GM19328 (cell line): ENCODE data around the gene ARHGEF6.
"Not testable (repeated sequence)": the region's sequence is repeated elsewhere in the genome, so short reads cannot be mapped to it uniquely, and the experiment has no call there.

Source experiments
- ATAC-seq: cut with Tn5 transposase; IDR thresholded peaks from one replicate; pipeline ENCODE4 v1.9.1; 2021; ENCODE audit warnings: mild to moderate bottlenecking, moderate library complexity; ENCODE audit not compliant: unreplicated experiment

ARHGEF6 gene, protein sequence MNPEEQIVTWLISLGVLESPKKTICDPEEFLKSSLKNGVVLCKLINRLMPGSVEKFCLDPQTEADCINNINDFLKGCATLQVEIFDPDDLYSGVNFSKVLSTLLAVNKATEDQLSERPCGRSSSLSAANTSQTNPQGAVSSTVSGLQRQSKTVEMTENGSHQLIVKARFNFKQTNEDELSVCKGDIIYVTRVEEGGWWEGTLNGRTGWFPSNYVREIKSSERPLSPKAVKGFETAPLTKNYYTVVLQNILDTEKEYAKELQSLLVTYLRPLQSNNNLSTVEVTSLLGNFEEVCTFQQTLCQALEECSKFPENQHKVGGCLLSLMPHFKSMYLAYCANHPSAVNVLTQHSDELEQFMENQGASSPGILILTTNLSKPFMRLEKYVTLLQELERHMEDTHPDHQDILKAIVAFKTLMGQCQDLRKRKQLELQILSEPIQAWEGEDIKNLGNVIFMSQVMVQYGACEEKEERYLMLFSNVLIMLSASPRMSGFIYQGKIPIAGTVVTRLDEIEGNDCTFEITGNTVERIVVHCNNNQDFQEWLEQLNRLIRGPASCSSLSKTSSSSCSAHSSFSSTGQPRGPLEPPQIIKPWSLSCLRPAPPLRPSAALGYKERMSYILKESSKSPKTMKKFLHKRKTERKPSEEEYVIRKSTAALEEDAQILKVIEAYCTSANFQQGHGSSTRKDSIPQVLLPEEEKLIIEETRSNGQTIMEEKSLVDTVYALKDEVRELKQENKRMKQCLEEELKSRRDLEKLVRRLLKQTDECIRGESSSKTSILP

DNA sequence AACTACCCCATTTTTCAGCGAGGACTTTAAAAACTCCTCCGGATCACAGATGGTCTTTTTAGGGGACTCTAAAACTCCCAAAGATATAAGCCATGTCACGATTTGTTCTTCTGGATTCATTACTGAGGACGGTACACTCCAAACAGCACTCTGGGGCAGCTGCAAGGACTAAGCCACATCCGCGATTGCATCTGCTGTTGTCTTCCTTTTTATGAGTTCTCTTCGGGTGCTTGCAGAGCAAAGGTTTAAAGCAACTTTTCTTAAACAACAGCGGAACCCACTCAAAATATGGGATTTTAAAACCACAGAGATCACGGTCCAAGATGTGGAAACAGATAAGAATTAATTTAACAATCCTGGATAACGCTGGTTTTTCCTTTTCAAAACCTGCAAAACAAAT lies at the start of gene ARHGEF6:
TSS of gene ARHGEF6 (minus strand) at position 170 of the 400 bp plus-strand sequence. CDS start at position 120, 50 bp downstream.
- ATAC-seq = no peak

DNA sequence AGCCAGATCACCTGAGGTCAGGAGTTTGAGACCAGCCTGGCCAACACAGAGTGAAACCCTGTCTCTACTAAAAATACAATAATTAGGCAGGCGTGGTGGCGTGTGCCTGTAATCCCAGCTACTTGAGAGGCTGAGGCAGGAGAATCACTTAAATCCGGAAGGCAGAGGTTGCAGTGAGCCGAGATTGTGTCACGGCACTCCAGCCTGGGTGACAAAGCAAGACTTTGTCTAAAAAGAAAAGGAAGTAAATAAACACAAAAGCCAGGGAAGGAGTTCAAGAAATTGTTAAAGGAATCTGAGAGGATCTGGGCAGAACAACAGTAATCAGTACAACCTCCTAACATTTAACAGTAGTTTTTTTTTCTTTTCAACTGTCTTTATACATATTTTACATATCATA lies 48.7 kb upstream of the ARHGEF6 start:
- no peak for ATAC-seq

DNA sequence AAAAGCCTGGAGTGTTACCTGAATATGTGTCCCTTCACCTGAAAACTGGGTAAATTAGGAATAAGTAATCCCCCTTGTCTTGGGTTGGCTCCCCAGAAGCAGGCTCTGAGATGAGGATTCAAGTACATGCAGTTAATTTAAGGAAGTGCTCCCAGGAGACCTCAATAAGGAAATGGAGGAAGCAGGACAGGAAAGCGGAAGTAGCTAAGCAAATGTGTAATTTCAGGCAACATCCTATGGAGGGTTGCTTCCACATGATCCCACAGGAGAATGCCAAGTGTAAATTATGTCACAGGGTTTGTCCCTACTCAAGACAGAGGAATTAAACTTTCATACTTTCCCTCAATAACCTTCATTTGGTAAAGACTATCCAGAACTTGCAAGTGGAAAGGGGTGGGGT lies 48.1 kb upstream of the ARHGEF6 start:
- no peak for ATAC-seq

DNA sequence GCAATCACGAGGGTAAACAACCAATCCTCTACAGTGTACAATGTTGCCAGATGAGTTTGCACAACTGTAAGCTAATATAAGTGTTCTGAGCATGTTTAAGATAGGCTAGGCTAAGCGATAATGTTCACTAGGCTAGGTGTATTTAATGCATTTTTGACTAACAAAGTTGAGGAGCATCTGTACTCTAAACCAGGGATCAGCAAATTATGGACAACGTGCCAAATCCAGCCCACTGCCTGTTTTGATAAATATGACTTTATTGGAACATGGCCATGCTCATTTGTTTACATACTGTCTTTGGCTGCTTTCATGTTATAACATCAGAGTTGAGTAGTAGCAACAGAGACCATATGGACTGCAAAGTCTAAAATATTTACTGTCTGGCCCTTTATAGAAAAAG lies 46.3 kb upstream of the ARHGEF6 start:
- ATAC-seq = no peak

DNA sequence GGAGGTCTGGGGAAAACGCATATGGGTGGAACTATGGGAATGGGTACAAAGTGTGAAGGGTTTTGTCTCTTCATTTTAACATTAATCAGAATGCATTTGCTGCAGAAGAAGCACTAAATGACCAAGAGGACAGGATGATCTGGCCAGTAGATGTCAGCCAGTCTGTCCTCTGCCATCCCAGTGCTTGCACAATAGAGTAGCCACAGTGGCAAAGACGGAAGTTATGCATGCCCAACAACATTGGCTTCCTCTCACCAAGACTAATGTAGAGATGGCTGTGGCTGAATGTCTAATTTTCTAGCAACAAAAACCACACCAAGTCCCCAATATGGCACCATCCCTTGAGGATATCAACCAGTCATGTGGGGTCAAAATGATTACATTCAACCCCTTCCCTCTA lies 45.0 kb upstream of the ARHGEF6 start:
- ATAC-seq = no peak

DNA sequence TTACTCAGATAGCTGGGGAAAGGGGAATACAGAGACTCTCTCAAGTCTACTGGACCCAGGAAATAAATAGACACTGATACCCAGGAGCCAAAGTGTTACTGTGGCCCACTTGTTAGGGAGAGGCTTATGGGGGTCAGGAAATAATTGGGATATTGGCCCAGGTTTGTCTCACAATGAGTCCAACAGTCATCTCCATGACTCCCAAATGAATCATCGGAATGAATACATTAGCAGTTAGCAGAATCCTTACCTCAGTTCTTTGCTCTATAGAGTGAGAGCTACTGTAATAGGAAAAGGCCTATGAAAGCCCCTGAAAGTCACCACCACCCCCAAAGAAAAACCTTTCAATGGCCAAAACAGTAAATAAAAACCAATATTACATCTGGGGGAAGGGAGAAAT lies 42.4 kb upstream of the ARHGEF6 start:
- ATAC-seq = no peak

DNA sequence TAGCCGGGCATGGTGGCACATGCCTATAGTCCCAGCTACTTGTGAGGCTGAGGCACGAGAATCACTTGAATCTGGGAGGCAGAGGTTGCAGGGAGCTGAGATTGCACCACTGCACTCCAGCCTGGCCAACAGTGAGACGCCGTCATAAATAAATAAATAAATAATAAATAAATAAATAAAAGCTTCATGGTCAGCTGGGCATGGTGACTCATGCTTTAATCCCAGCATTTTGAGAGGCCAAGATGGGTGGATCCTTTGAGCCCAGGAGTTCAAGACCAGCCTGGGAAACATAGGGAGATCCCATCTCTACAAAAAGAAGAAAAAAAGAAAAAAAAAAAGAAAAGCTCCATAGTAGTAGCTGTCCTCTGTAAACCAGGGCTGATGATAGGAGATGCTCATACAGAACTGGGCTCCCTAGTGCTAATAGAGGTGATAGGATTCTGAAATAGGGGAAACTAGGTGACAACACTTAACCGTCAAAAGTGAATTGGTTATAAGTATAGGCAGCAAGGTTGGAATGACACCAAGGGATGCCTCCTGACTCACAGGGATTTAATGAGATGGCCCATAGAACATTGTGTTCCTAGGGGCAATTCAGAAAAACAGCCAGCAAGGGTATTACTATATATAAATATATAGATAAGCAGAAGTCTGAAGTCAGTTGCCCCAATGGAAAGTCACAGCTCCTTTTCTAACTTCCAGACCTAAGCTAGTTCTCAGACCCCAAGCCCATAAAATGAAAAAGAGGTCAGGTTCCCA lies 41.8 kb upstream of the ARHGEF6 start:
- ATAC-seq = no peak

DNA sequence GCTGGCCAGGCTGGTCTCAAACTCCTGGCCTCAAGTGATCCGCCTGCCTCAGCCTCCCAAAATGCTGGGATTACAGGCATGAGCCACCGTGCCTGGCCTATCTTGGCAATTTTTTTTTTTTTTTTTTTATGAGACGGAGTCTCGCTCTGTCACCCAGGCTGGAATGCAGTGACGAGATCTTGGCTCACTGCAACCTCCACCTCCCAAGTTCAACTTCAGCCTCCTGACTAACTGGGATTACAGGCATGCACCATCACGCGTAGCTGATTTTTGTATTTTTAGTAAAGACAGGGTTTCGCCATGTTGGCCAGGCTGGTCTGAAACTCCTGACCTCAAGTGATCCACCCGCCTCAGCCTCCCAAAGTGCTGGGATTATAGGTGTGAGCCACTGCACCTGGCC lies 39.0 kb upstream of the ARHGEF6 start:
- not testable (repeated sequence) for ATAC-seq

DNA sequence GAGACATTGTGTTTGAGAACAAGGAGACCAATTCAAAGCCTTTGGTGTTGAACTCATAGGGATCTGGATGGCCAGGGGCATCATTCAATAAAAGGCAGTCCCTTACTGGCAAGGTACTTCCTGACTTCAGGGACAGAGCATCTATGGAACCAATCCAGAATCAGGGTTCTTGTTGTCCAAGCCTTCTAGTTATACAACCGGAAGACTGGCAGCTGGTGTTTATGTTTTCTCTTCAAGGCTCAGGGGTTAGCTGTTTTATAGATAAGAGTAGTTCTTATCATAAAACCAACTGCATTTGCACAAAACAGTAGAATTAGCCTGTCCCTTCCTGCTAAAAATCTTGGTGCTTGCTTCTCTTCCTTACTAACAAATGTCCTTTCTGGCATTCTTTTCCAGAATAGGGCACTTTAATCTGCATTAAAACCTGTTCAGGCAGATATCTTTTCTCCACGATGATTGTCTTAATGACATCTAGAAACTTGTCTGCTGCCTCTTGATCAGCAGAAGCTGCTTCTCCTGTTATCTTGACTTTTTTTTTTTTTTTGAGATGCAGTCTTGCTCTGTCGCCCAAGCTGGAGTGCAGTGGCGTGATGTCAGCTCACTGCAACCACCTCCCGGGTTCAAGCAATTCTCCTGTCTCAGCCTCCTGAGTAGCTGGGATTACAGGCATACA lies 38.4 kb upstream of the ARHGEF6 start:
- ATAC-seq = no peak

DNA sequence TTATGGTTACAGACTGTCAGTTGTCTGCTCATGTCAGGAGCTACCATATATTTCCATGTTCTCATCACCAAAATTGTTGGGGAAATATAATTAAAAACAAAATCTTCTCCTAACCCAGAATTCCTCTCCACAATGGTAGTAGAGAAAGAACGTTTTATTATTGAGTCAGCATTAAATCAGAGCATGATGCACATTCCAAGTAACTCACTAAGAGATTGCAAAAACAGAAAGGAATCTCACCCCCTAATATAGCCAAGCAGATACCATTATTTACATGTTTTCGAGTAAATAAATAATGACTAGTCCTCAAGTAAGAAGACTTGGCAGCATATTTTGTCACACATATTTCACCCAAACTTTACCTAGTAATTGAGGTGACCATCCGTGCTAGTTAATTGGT lies 36.2 kb upstream of the ARHGEF6 start:
- no peak for ATAC-seq

DNA sequence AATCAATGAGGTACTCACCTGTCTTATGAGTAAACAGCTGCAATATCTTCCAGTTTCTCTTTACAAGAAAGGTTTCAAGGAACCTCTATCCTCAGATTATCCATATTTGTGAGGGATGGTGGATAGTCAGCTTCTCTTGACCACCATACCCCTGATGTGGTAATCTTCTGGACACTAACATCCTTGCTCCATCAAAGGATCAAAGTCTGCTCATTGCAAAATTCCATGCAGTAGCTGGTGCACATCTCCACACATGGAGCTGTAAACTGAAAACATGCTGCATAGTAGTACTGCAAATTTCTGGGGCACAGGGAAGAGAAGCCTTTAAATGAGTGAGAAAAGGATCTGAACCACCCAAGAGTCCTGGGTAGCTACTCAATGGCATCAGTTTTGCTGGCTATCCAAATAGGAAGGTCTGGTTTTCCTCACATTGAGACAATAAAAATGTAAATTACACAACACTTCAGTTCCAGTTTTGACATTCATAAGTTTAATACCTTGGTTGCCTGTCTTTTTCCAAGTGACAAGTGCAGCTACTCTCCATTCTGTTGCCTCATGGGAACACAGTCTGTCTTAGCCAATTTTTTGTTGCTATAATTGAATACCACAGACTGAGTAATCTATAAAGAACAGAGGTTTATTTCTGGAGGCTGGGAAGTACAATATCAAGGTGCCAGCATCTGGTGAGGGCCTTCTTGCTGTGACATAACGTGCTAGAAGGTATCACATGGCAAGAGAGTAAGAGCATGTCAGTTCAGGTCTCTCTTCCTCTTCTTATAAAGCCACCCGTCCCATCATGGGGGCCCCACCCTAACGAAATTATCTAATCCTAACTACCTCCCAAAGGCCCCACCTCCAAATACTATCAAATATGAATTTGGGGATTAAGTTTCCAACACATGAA lies 34.4 kb upstream of the ARHGEF6 start:
- ATAC-seq = no peak

DNA sequence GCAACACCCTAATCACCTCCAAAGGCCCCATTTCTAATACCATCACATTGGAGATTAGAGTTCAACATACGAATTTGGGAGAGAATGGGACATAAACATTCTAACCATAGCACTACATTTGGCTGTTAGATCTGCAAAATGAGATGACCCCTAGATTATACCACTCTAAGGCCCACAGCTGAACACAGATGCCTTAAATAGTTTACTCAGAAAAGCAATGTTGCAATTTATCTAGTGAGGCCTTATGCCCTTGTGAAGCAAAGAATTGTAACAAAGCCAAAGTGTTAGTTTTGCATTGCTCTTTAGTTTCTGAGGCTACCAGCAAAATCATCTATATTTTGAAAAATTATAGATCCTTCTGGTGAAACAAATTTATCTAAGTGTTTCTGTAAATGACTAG lies 31.6 kb upstream of the ARHGEF6 start:
- no peak for ATAC-seq

DNA sequence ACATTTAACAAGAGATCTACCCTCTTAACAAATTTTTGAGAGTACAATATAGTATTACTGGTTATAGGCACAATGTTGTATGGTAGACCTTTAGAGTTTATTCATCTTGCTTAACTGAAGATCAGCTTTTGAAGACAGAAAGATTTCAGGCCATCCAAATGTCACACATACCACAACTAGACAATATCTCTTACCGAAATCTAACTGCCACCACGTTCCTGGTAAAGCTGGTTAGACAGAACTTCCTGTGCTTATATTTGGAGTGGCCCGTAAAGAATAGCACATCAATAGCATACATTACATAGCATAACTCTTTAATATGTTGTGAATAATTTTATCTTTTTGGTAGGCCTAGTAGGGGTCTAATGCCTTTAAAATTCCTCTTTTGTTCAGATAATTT lies 29.8 kb upstream of the ARHGEF6 start:
- ATAC-seq = no peak

DNA sequence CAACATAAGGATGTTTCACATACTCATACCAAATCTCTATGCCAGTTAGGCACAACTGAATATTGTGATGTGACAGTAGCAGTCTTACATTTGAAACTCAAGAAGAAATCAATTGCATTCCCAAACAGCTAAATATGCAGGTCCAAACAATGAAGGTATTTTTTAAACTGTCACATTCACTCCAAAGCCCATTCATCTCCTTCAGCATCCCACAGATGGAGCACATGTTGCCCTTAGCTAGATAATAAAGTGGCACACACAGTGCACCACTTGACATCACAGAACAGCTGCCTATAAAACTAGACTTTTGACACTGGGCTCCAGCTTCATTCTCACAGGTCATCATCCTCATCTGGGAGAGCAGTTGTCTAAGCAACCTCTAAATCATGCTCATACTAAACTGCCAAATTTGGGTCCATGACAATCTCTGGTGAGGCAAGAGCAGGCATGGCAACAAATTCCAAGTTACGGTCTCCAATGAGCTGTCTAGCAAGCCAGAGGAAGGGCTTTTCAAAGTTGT lies 26.2 kb upstream of the ARHGEF6 start:
- ATAC-seq = no peak

DNA sequence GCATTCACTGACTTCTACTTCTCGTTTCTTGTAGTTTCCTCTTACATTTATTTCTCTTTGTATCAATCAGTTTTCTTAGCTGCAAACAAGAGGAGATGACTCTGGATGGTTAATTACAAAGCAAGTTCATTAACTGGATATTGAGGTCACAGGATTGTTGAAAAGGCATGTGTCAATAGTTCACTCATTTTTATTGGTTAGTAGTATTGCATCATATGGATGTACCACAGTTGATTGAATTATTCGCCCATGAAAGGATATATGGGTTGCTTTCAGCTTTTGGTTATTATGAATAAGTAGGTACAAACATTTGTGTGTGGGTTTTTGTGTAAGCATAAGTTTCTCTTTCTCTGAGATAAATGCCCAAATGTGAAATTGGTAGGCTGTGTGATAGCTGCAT lies 21.8 kb upstream of the ARHGEF6 start:
- no peak for ATAC-seq

DNA sequence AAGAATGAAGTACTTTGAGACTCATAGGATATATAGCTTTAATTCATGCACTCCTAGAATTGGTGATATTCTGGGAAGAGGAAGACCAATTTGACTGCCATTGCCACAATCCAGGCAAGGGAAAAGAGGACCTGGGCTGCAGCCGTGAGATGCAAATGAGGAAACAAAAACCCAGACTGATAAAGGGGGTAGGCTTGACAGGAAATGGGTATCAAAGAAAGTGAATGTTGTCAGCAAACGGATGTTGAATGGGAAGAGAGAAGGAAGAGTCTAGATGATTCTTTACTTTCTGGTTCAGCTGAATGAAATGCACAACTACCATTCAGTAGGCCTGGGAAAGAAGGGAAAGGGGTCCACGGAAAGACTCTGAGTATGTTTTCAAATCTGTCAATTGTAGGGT lies 17.1 kb upstream of the ARHGEF6 start:
- no peak for ATAC-seq

DNA sequence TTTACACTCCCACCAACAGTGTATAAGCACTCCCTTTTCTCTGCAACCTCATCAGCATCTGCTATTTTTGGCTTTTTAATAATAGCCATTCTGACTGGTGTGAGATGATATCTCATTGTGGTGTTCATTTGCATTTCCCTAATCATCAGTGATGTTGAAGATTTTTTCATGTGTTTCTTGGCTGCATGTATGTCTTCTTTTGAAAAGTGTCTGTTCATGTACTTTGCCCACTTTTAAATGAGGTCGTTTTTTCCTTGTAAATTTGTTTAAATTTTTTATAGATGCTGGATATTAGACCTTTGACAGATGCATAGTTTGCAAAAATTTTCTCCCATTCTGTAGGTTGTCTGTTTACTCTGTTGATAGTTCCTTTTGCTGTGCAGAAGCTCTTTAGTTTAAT lies 14.4 kb upstream of the ARHGEF6 start:
- not testable (repeated sequence) for ATAC-seq

DNA sequence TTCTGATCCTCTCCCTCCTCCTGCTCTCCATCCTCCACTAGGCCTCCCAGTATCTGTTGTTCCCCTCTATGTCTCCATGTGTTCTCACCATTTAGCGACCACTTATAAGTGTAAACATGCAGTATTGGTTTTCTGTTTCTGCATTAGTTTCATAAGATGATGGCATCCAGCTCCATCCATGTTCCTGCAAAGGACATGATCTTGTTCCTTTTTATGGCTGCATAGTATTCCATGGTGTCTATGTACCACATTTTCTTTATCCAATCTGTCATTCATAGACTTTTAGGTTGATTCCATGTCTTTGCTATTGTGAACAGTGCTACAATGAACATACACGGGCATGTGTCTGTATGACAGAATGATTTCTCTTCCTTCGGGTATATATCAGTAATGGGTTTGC lies 13.9 kb upstream of the ARHGEF6 start:
- not testable (repeated sequence) for ATAC-seq

DNA sequence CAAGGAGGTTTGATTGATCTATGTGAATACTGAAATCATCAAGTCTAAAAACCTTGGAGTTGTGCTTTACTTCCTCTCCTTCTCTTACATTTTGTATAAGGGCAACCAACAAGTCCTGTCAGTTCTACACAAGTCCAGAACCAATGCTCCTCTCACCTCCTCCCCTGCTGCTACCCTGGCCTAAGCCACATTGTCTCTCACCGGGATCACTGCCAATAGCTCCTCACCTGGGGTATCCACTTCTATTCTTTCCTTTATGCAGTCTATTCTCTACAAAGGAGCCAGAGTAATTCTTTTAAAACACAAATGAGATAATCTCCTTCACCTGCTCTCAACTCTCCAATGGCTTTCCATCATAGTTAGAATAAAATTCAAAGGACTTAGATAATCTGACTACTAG lies 13.3 kb upstream of the ARHGEF6 start:
- no peak for ATAC-seq

DNA sequence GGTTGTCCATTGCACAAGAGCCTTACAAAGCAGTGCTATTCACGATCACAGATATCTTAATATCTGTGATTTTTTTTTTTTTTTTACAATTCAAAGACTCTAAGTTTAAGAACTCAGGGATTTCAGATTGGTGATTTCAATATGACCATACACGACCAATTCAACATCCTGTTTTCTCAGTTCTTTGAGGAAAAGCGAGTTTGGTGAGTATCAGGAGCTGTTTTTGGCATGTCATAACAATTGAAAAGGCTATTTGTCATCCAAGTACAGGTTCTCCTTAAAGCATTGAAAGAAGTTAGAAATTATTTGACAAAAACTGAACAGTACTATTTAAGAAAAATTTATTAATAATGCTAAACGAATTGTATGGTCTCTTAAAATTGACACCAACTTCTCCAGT lies 9.1 kb upstream of the ARHGEF6 start:
- no peak for ATAC-seq
